ENCODE measurements around the gene PCCB. TPM values are rescaled to one million over a fixed set of nuclear protein-coding genes. Genes with fewer than 3 reads are reported as not detected.
"Not testable (repeated sequence)": the region's sequence is repeated elsewhere in the genome, so short reads cannot be mapped to it uniquely, and the experiment has no call there.

Gene PCCB
- total RNA-seq, 3 donors from 2014 or later = 35.8 to 54.8 (median 49.9) TPM

- no peaks in the 10 kb centered on the region for H3K4me1 ChIP-seq (ENCODE audit: low read depth)
- intact Hi-C loops (cut with DNase I, micrococcal nuclease) = no loop called here
- TF ChIP-seq CTCF (IDR thresholded peaks at IDR 0.05) = no peak
- no peak for ATAC-seq
- no peaks in the 10 kb centered on the region for H3K36me3 ChIP-seq (ENCODE audit: low read depth)
- no peak overlapping the region for H3K4me3 ChIP-seq
- no peaks in the 10 kb centered on the region for H3K9me3 ChIP-seq
- DNase-seq = no peak
These were observed 84.1 kb downstream of the PCCB start for GRCh38 chr3:136334209-136334608.

- intact Hi-C loops (cut with DNase I, micrococcal nuclease); H3K9me3 ChIP-seq; H3K4me1 ChIP-seq (ENCODE audit: low read depth); H3K36me3 ChIP-seq (ENCODE audit: low read depth); DNase-seq; ATAC-seq; H3K4me3 ChIP-seq: not testable (repeated sequence)
These were observed 84.6 kb downstream of the PCCB start for GRCh38 chr3:136334726-136335125.

GRCh38 chr3:136336329-136337100 is 86.4 kb downstream of the PCCB start:
- Histone ChIP-seq H3K4me3 (no peak overlapping the region), H3K36me3 (ENCODE audit: low read depth) (no peaks in the 10 kb centered on the region), H3K9me3 (no peaks in the 10 kb centered on the region), H3K4me1 (ENCODE audit: low read depth) (no peaks in the 10 kb centered on the region)
- intact Hi-C loops (cut with DNase I, micrococcal nuclease) = no loop called here
- TF ChIP-seq CTCF (IDR thresholded peaks at IDR 0.05) = no peak
- ATAC-seq (no peak), DNase-seq (no peak)

GRCh38 chr3:136343446-136343845 is 93.3 kb downstream of the PCCB start:
- no peaks in the 10 kb centered on the region for H3K9me3 ChIP-seq
- TF ChIP-seq CTCF (IDR thresholded peaks at IDR 0.05) = no peak
- H3K4me1 ChIP-seq (ENCODE audit: low read depth) = peaks cover 21% of the 10 kb centered on the region
- DNase-seq = peak in 1 of 3 donors; percentile 67
- H3K36me3 ChIP-seq (ENCODE audit: low read depth) = no peaks in the 10 kb centered on the region
- H3K4me3 ChIP-seq = peak overlapping the region; percentile 6
- peak; percentile 95 for ATAC-seq
- intact Hi-C loops (cut with DNase I, micrococcal nuclease) = no loop called here

GRCh38 chr3:136343873-136344555 is 93.9 kb downstream of the PCCB start:
- H3K4me1 ChIP-seq (ENCODE audit: low read depth) = peaks cover 21% of the 10 kb centered on the region
- no peak for TF ChIP-seq CTCF (IDR thresholded peaks at IDR 0.05)
- H3K4me3 ChIP-seq = peak overlapping the region; percentile 6
- H3K9me3 ChIP-seq = no peaks in the 10 kb centered on the region
- no peaks in the 10 kb centered on the region for H3K36me3 ChIP-seq (ENCODE audit: low read depth)
- intact Hi-C loops (cut with DNase I, micrococcal nuclease) = no loop called here
- ATAC-seq (peak; percentile 96), DNase-seq (peak; percentile 88 to 93 (median 89))

- intact Hi-C loops (cut with DNase I, micrococcal nuclease) = no loop called here
- Histone ChIP-seq H3K9me3 (no peaks in the 10 kb centered on the region), H3K4me3 (no peak overlapping the region), H3K36me3 (ENCODE audit: low read depth) (no peaks in the 10 kb centered on the region), H3K4me1 (ENCODE audit: low read depth) (peaks cover 21% of the 10 kb centered on the region)
- no peak for TF ChIP-seq CTCF (IDR thresholded peaks at IDR 0.05)
- no peak for ATAC-seq
- DNase-seq = no peak
These were observed 96.3 kb downstream of the PCCB start for GRCh38 chr3:136346486-136346885.
